OCI-LY7 (cell line): ENCODE measurements around the gene SLC44A5.

Source experiments
- EZH2phosphoT487 ChIP-seq: fragments of 200-600 bp; sonication (generic); IDR thresholded peaks from 2 replicates; pipeline ENCODE4 v1.6.1; 2018; ENCODE audit warnings: low read depth, borderline replicate concordance, mild to moderate bottlenecking, mixed run types, antibody characterized with exemption, low read length, moderate library complexity, mixed read lengths
- TF ChIP-seq, protein P1 (sequence below): fragments of 200-600 bp; sonication (generic); conservative IDR thresholded peaks from 2 replicates; pipeline ENCODE4 v1.5.1; 2014; ENCODE audit warnings: mild to moderate bottlenecking, antibody characterized with exemption, low read length, moderate library complexity, mixed read lengths

DNA sequence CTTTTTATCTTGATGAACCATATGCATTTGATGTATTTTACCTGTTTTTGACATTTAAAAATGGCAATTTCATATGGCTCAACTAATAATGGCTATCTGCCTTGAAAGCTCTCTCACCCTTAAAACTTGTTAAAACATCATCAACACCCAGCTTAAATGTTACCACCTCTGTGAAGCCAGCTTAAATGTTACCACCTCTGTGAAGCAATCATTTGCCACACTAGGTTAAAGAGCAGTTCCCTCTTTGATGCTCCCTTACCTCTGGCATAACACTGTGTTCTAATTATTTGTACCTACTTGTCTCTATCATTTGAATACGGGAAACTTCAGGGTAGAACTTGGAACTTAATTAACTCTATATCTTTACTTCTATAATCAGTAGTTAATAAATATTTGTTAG lies 294.7 kb downstream of the SLC44A5 start:
- TF ChIP-seq, protein P1, sequence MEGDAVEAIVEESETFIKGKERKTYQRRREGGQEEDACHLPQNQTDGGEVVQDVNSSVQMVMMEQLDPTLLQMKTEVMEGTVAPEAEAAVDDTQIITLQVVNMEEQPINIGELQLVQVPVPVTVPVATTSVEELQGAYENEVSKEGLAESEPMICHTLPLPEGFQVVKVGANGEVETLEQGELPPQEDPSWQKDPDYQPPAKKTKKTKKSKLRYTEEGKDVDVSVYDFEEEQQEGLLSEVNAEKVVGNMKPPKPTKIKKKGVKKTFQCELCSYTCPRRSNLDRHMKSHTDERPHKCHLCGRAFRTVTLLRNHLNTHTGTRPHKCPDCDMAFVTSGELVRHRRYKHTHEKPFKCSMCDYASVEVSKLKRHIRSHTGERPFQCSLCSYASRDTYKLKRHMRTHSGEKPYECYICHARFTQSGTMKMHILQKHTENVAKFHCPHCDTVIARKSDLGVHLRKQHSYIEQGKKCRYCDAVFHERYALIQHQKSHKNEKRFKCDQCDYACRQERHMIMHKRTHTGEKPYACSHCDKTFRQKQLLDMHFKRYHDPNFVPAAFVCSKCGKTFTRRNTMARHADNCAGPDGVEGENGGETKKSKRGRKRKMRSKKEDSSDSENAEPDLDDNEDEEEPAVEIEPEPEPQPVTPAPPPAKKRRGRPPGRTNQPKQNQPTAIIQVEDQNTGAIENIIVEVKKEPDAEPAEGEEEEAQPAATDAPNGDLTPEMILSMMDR, result no peak
- no peak for TF ChIP-seq EZH2phosphoT487
